Activated naive CD8-positive, alpha-beta T cell (primary cell): ENCODE measurements around the gene NUP153.
"Not testable (repeated sequence)": the region's sequence is repeated elsewhere in the genome, so short reads cannot be mapped to it uniquely, and the experiment has no call there.

Experiments used
- H3K27ac Mint-ChIP-seq: one replicate; pipeline ENCODE4 v1.8.0; 2021; ENCODE audit warnings: mixed read lengths
- H3K27me3 Mint-ChIP-seq: one replicate; pipeline ENCODE4 v1.8.0; 2021; ENCODE audit warnings: mixed read lengths
- H3K36me3 Mint-ChIP-seq: one replicate; pipeline ENCODE4 v1.8.0; 2021; ENCODE audit warnings: mixed read lengths
- H3K4me1 Mint-ChIP-seq: one replicate; pipeline ENCODE4 v1.8.0; 2021; ENCODE audit warnings: low read depth, mixed read lengths
- H3K4me3 Mint-ChIP-seq: one replicate; pipeline ENCODE4 v1.8.0; 2021; ENCODE audit warnings: mild to moderate bottlenecking, mixed read lengths
- H3K9me3 Mint-ChIP-seq: one replicate; pipeline ENCODE4 v1.8.0; 2021; ENCODE audit warnings: low read depth, mixed read lengths

NUP153 gene

GRCh38 chr6:17724341-17724740 is 17.6 kb upstream of the NUP153 start:
- Mint-ChIP-seq H3K9me3 (no peaks in the 10 kb centered on the region), H3K4me3 (no peak overlapping the region)

GRCh38 chr6:17721671-17722070 is 14.9 kb upstream of the NUP153 start:
- Mint-ChIP-seq H3K9me3 (no peaks in the 10 kb centered on the region), H3K36me3 (no peaks in the 10 kb centered on the region), H3K4me3 (no peak overlapping the region), H3K27me3 (no peaks in the 10 kb centered on the region), H3K27ac (no peak overlapping the region), H3K4me1 (no peaks in the 10 kb centered on the region)

More at GRCh38 chr6:17724341-17724740, 17.6 kb upstream of the NUP153 start:
- Mint-ChIP-seq H3K36me3 (no peaks in the 10 kb centered on the region), H3K27me3 (no peaks in the 10 kb centered on the region), H3K4me1 (no peaks in the 10 kb centered on the region), H3K27ac (no peak overlapping the region)

- H3K4me1 Mint-ChIP-seq, result peaks cover 9% of the 10 kb centered on the region
- H3K4me3 Mint-ChIP-seq, result no peak overlapping the region
- no peak overlapping the region for H3K27ac Mint-ChIP-seq
- no peaks in the 10 kb centered on the region for H3K27me3 Mint-ChIP-seq
- H3K9me3 Mint-ChIP-seq, result peaks cover 4% of the 10 kb centered on the region
- peaks cover 2% of the 10 kb centered on the region for H3K36me3 Mint-ChIP-seq
These were observed 12.8 kb upstream of the NUP153 start for GRCh38 chr6:17719323-17720041.

- H3K4me3 Mint-ChIP-seq, result no peak overlapping the region
- no peak overlapping the region for H3K27ac Mint-ChIP-seq
- no peaks in the 10 kb centered on the region for H3K27me3 Mint-ChIP-seq
- peaks cover 4% of the 10 kb centered on the region for H3K9me3 Mint-ChIP-seq
- H3K36me3 Mint-ChIP-seq, result peaks cover 2% of the 10 kb centered on the region
- peaks cover 13% of the 10 kb centered on the region for H3K4me1 Mint-ChIP-seq
These were observed 9.5 kb upstream of the NUP153 start for GRCh38 chr6:17716221-17716620.

GRCh38 chr6:17714879-17715851 is 8.4 kb upstream of the NUP153 start:
- Mint-ChIP-seq H3K9me3 (peaks cover 4% of the 10 kb centered on the region), H3K27ac (peak overlapping the region; percentile 86), H3K4me1 (peaks cover 13% of the 10 kb centered on the region), H3K4me3 (peak overlapping the region; percentile 64), H3K27me3 (no peaks in the 10 kb centered on the region), H3K36me3 (peaks cover 4% of the 10 kb centered on the region)

- peaks cover 13% of the 10 kb centered on the region for H3K4me1 Mint-ChIP-seq
- H3K27me3 Mint-ChIP-seq, result no peaks in the 10 kb centered on the region
- no peak overlapping the region for H3K27ac Mint-ChIP-seq
- no peak overlapping the region for H3K4me3 Mint-ChIP-seq
- peaks cover 4% of the 10 kb centered on the region for H3K36me3 Mint-ChIP-seq
- H3K9me3 Mint-ChIP-seq, result peaks cover 4% of the 10 kb centered on the region
These were observed 7.5 kb upstream of the NUP153 start for GRCh38 chr6:17714177-17714576.

- H3K36me3 Mint-ChIP-seq, result peaks cover 6% of the 10 kb centered on the region
- H3K4me3 Mint-ChIP-seq, result no peak overlapping the region
- peaks cover 14% of the 10 kb centered on the region for H3K4me1 Mint-ChIP-seq
- H3K27ac Mint-ChIP-seq, result no peak overlapping the region
- peaks cover 4% of the 10 kb centered on the region for H3K9me3 Mint-ChIP-seq
- no peaks in the 10 kb centered on the region for H3K27me3 Mint-ChIP-seq
These were observed 5.9 kb upstream of the NUP153 start for GRCh38 chr6:17712576-17712975.

- Mint-ChIP-seq H3K36me3 (peaks cover 9% of the 10 kb centered on the region), H3K9me3 (peaks cover 4% of the 10 kb centered on the region), H3K27ac (no peak overlapping the region), H3K4me3 (no peak overlapping the region), H3K4me1 (peaks cover 20% of the 10 kb centered on the region), H3K27me3 (no peaks in the 10 kb centered on the region)
These were observed 3.6 kb upstream of the NUP153 start for GRCh38 chr6:17710331-17710730.

GRCh38 chr6:17709476-17709875 is 2.8 kb upstream of the NUP153 start:
- no peak overlapping the region for H3K4me3 Mint-ChIP-seq
- H3K4me1 Mint-ChIP-seq, result peaks cover 14% of the 10 kb centered on the region
- no peaks in the 10 kb centered on the region for H3K9me3 Mint-ChIP-seq
- H3K36me3 Mint-ChIP-seq, result peaks cover 7% of the 10 kb centered on the region
- H3K27me3 Mint-ChIP-seq, result no peaks in the 10 kb centered on the region
- no peak overlapping the region for H3K27ac Mint-ChIP-seq

GRCh38 chr6:17708035-17708434 is 1.3 kb upstream of the NUP153 start:
- peak overlapping the region; percentile 57 for H3K4me3 Mint-ChIP-seq
- H3K4me1 Mint-ChIP-seq, result peaks cover 24% of the 10 kb centered on the region
- H3K9me3 Mint-ChIP-seq, H3K27ac Mint-ChIP-seq, H3K27me3 Mint-ChIP-seq: not testable (repeated sequence)
- H3K36me3 Mint-ChIP-seq, result peaks cover 11% of the 10 kb centered on the region

GRCh38 chr6:17707371-17707651 is 586 bp upstream of the NUP153 start:
- H3K27ac Mint-ChIP-seq, result peak overlapping the region; percentile 97
- H3K9me3 Mint-ChIP-seq, result no peaks in the 10 kb centered on the region
- no peaks in the 10 kb centered on the region for H3K27me3 Mint-ChIP-seq
- H3K36me3 Mint-ChIP-seq, result peaks cover 11% of the 10 kb centered on the region
- peak overlapping the region; percentile 92 for H3K4me3 Mint-ChIP-seq
- peaks cover 29% of the 10 kb centered on the region for H3K4me1 Mint-ChIP-seq

GRCh38 chr6:17705778-17706579 is 746 bp downstream of the NUP153 start:
- Mint-ChIP-seq H3K27me3 (no peaks in the 10 kb centered on the region), H3K27ac (peak overlapping the region; percentile 97), H3K9me3 (no peaks in the 10 kb centered on the region), H3K4me3 (peak overlapping the region; percentile 92), H3K36me3 (peaks cover 11% of the 10 kb centered on the region), H3K4me1 (peaks cover 38% of the 10 kb centered on the region)

- Mint-ChIP-seq H3K27ac (peak overlapping the region; percentile 96), H3K4me3 (peak overlapping the region; percentile 92), H3K36me3 (peaks cover 9% of the 10 kb centered on the region), H3K27me3 (no peaks in the 10 kb centered on the region), H3K4me1 (peaks cover 44% of the 10 kb centered on the region), H3K9me3 (no peaks in the 10 kb centered on the region)
These were observed 1.3 kb downstream of the NUP153 start for GRCh38 chr6:17705428-17705777.

- Mint-ChIP-seq H3K27me3 (no peaks in the 10 kb centered on the region), H3K36me3 (peaks cover 7% of the 10 kb centered on the region), H3K27ac (peak overlapping the region; percentile 86), H3K4me3 (peak overlapping the region; percentile 92), H3K4me1 (peaks cover 55% of the 10 kb centered on the region), H3K9me3 (no peaks in the 10 kb centered on the region)
These were observed 3.5 kb downstream of the NUP153 start for GRCh38 chr6:17703256-17703694.
